HCT116 (cell line): Measurements from ENCODE around the gene AXDND1. TPM values are rescaled to one million over a fixed set of nuclear protein-coding genes. Genes with fewer than 3 reads are reported as not detected.

ENCODE experiments used
- ATAC-seq: fragments of 200-7000 bp; cut with Tn5 transposase; 2 replicates; pipeline ENCODE4 v1.9.1; 2020; ENCODE audit warnings: mild to moderate bottlenecking, moderate library complexity
- BruUV-seq: library from RNA; stranded (reverse); fragments of 400-500 nt; replicated peaks from 2 replicates; lab custom pipeline; 2021; lab: Mats Ljungman, UMichigan
- CTCF ChIA-PET: fragments of 300-600 bp; sonication (Branson Sonifier 250); formaldehyde crosslinking; loops from one replicate; lab custom pipeline; 2021; ENCODE audit warnings: antibody characterized with exemption; lab: Charles Lee
- POLR2A ChIA-PET: fragments of 300-600, 350-600 bp; sonication (Branson Sonifier 250); formaldehyde crosslinking; loops from one replicate; lab custom pipeline; 2021; ENCODE audit warnings: antibody characterized with exemption; lab: Charles Lee
- RAD21 ChIA-PET, 2 experiments: fragments of 300-600 bp; sonication (Branson Sonifier 250); formaldehyde crosslinking; loops; one replicate each; lab custom pipeline; 2023; ENCODE audit warnings: low total read pairs in 2 of 2; ENCODE audit not compliant: uncharacterized antibody in 2 of 2, unreplicated experiment in 2 of 2, low non-redundant PET in 1 of 2; lab: Charles Lee
- DNase-seq: peaks from one replicate; pipeline ENCODE4 v3.0.0-alpha.2; 2010; ENCODE audit warnings: low read depth, low spot score
- H2AFZ ChIP-seq: fragments of 200-600 bp; shearing (Covaris generic), sonication (generic); 2 replicates; pipeline ENCODE4 v1.6.1; 2017; ENCODE audit warnings: low read depth, mixed run types, mixed read lengths, antibody characterized with exemption, low read length; ENCODE audit not compliant: poor library complexity, severe bottlenecking
- H3K27ac ChIP-seq: 2 replicates; pipeline ENCODE4 v1.5.1; 2012; ENCODE audit warnings: low read depth, low read length
- H3K27me3 ChIP-seq: fragments of 200-600 bp; sonication (generic); 2 replicates; pipeline ENCODE4 v1.6.1; 2016; ENCODE audit warnings: mixed run types, low read length, mixed read lengths; ENCODE audit not compliant: insufficient read depth
- H3K36me3 ChIP-seq, 2 experiments: fragments of 200-500 bp in 1 of 2; fragments of 200-600 bp in 1 of 2; sonication (Bioruptor generic) in 1 of 2; sonication (generic) in 1 of 2; 2 replicates each; pipeline versions ENCODE4 v1.5.1 to v1.6.1; 2014 to 2016; ENCODE audit warnings: low read length in 2 of 2, inconsistent platforms in 1 of 2, mixed read lengths in 1 of 2, mixed run types in 1 of 2; ENCODE audit not compliant: insufficient read depth in 2 of 2, control insufficient read depth in 1 of 2
- H3K4me1 ChIP-seq, 2 experiments: fragments of 200-600 bp in 1 of 2; sonication (generic) in 1 of 2; 2 replicates each; pipeline versions ENCODE4 v1.5.1 to v1.6.1; 2012 to 2017; ENCODE audit warnings: low read length in 2 of 2, inconsistent platforms in 1 of 2, mild to moderate bottlenecking in 1 of 2, mixed read lengths in 1 of 2, mixed run types in 1 of 2, moderate library complexity in 1 of 2; ENCODE audit not compliant: insufficient read depth in 2 of 2, control insufficient read depth in 1 of 2
- H3K4me2 ChIP-seq: fragments of 200-600 bp; sonication (generic); 2 replicates; pipeline ENCODE4 v1.6.1; 2017; ENCODE audit warnings: mixed run types, low read length, mixed read lengths
- H3K4me3 ChIP-seq, 2 experiments: fragments of 200-600 bp in 1 of 2; sonication (generic) in 1 of 2; replicated peaks in 1 of 2; 2 replicates each; pipeline ENCODE4 v1.5.1; 2011 to 2016; ENCODE audit warnings: low read length in 2 of 2, control low read depth in 1 of 2, low read depth in 1 of 2, mild to moderate bottlenecking in 1 of 2, mixed read lengths in 1 of 2, mixed run types in 1 of 2
- H3K79me2 ChIP-seq: fragments of 200-600 bp; sonication (generic); 2 replicates; pipeline ENCODE4 v1.6.1; 2017; ENCODE audit warnings: mild to moderate bottlenecking, mixed run types, low read length, moderate library complexity, mixed read lengths; ENCODE audit not compliant: insufficient read depth
- H3K9ac ChIP-seq: fragments of 200-600 bp; sonication (generic); 2 replicates; pipeline ENCODE4 v1.6.1; 2016; ENCODE audit warnings: low read length, mixed read lengths
- H3K9me2 ChIP-seq: fragments of 200-600 bp; sonication (generic), shearing (Covaris generic); 2 replicates; pipeline ENCODE4 v1.6.1; 2017; ENCODE audit warnings: mixed run types, mild to moderate bottlenecking, moderate library complexity; ENCODE audit not compliant: insufficient read depth
- H3K9me3 ChIP-seq, 2 experiments: fragments of 200-500 bp in 1 of 2; fragments of 200-600 bp in 1 of 2; sonication (Bioruptor generic) in 1 of 2; sonication (generic) in 1 of 2; 2 replicates each; pipeline ENCODE4 v1.6.1; 2014 to 2017; ENCODE audit warnings: low read length in 2 of 2, mixed read lengths in 2 of 2, inconsistent platforms in 1 of 2, low read depth in 1 of 2, mild to moderate bottlenecking in 1 of 2, mixed run types in 1 of 2, moderate library complexity in 1 of 2; ENCODE audit not compliant: control insufficient read depth in 1 of 2, insufficient read depth in 1 of 2
- H4K20me1 ChIP-seq: fragments of 200-600 bp; sonication (generic), shearing (Covaris generic); 2 replicates; pipeline ENCODE4 v1.6.1; 2017; ENCODE audit warnings: mixed run types, mild to moderate bottlenecking, moderate library complexity; ENCODE audit not compliant: insufficient read depth
- CBX3 ChIP-seq: IDR thresholded peaks from 2 replicates; pipeline ENCODE4 v1.6.1; 2012; ENCODE audit warnings: low read depth
- CEBPB ChIP-seq: IDR thresholded peaks from 2 replicates; pipeline ENCODE4 v1.6.1; 2012; ENCODE audit warnings: low read depth
- EZH2 ChIP-seq: fragments of 200-600 bp; sonication (generic); IDR thresholded peaks from 2 replicates; pipeline ENCODE4 v1.6.1; 2017; ENCODE audit warnings: antibody characterized with exemption, mixed run types
- FOSL1 ChIP-seq: IDR thresholded peaks from 2 replicates; pipeline ENCODE4 v1.6.1; 2012; ENCODE audit warnings: low read depth
- JUND ChIP-seq: IDR thresholded peaks from 2 replicates; pipeline ENCODE4 v1.6.1; 2012
- POLR2AphosphoS5 ChIP-seq: IDR thresholded peaks from 2 replicates; pipeline ENCODE4 v1.6.1; 2011; ENCODE audit warnings: mild to moderate bottlenecking, low read depth, low read length, moderate library complexity
- RAD21 ChIP-seq: IDR thresholded peaks from 2 replicates; pipeline ENCODE4 v1.6.1; 2012; ENCODE audit warnings: low read depth, mild to moderate bottlenecking
- SIN3A ChIP-seq: IDR thresholded peaks from 2 replicates; pipeline ENCODE4 v1.6.1; 2012; ENCODE audit warnings: low read depth
- SP1 ChIP-seq: IDR thresholded peaks from 2 replicates; pipeline ENCODE4 v1.6.1; 2012; ENCODE audit warnings: low read depth
- YY1 ChIP-seq: IDR thresholded peaks from 2 replicates; pipeline ENCODE4 v1.6.1; 2011; ENCODE audit warnings: low read length, low read depth, moderate library complexity, mild to moderate bottlenecking; ENCODE audit not compliant: insufficient replicate concordance; ENCODE audit errors: extremely low read depth
- ZFX ChIP-seq: fragments of 450-650 bp; IDR thresholded peaks from 2 replicates; pipeline ENCODE4 v1.6.1; 2017
- intact Hi-C: fragments of 100-400 bp; cut with micrococcal nuclease; formaldehyde crosslinking; loops from 2 replicates; pipeline ENCODE4 v1.10.0; 2022
- total RNA-seq: library from RNA; stranded (reverse); gene quantifications from one replicate; pipeline ENCODE4 v1.2.1, GENCODE V29; 2021; ENCODE audit not compliant: unreplicated experiment
- TF ChIP-seq, protein P1 (sequence below): IDR thresholded peaks from 2 replicates; pipeline ENCODE4 v1.6.1; 2012; ENCODE audit warnings: low read depth

AXDND1 gene
- total RNA-seq, 1 experiment from 2014 or later: 2.3 TPM

DNA sequence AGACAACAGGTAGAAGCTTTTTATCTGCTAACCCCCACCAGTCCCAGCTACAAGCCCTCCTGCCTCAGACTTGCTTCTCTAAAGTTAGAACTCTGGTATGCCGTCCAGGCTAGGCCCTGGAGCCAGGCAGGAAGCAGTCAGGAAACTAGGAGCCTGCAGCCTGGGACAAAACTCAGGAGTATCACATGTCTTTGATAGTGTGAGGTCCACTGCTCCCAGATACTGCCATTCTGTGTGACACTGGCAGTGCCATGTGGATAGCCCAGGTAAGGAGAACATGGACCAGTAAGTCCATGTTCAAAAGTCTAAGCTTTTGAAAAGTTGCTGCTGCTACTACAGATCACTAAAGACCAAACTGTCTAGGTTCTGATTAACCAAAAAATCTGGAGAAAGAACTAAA is 164.6 kb downstream of the AXDND1 start:
- intact Hi-C loops: no loop called here
- H3K27ac ChIP-seq: no peak overlapping the region

More for the DNA sequence above, 164.6 kb downstream of the AXDND1 start:
- DNase-seq: no peak
- no peaks in the 10 kb centered on the region for H3K36me3 ChIP-seq
- no peak for ATAC-seq
- H3K4me2 ChIP-seq: no peak overlapping the region
- no peak for TF ChIP-seq RAD21
- TF ChIP-seq FOSL1: no peak
- no peak for TF ChIP-seq SIN3A
- no peak for TF ChIP-seq JUND
- no peak for TF ChIP-seq CEBPB
- no peak for TF ChIP-seq SP1
- TF ChIP-seq POLR2AphosphoS5: no peak
- TF ChIP-seq, protein P1, sequence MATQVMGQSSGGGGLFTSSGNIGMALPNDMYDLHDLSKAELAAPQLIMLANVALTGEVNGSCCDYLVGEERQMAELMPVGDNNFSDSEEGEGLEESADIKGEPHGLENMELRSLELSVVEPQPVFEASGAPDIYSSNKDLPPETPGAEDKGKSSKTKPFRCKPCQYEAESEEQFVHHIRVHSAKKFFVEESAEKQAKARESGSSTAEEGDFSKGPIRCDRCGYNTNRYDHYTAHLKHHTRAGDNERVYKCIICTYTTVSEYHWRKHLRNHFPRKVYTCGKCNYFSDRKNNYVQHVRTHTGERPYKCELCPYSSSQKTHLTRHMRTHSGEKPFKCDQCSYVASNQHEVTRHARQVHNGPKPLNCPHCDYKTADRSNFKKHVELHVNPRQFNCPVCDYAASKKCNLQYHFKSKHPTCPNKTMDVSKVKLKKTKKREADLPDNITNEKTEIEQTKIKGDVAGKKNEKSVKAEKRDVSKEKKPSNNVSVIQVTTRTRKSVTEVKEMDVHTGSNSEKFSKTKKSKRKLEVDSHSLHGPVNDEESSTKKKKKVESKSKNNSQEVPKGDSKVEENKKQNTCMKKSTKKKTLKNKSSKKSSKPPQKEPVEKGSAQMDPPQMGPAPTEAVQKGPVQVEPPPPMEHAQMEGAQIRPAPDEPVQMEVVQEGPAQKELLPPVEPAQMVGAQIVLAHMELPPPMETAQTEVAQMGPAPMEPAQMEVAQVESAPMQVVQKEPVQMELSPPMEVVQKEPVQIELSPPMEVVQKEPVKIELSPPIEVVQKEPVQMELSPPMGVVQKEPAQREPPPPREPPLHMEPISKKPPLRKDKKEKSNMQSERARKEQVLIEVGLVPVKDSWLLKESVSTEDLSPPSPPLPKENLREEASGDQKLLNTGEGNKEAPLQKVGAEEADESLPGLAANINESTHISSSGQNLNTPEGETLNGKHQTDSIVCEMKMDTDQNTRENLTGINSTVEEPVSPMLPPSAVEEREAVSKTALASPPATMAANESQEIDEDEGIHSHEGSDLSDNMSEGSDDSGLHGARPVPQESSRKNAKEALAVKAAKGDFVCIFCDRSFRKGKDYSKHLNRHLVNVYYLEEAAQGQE: no peak
- no peak for TF ChIP-seq YY1
- TF ChIP-seq CBX3: no peak
- TF ChIP-seq EZH2: no peak
- TF ChIP-seq ZFX: no peak
- H3K9me2 ChIP-seq: no peaks in the 10 kb centered on the region
- ChIA-PET RAD21 (no interaction called here), POLR2A (no interaction called here), CTCF (no interaction called here)
- H3K79me2 ChIP-seq: no peaks in the 10 kb centered on the region
- H3K4me1 ChIP-seq: no peaks in the 10 kb centered on the region
- H4K20me1 ChIP-seq: no peaks in the 10 kb centered on the region
- H3K9me3 ChIP-seq: no peaks in the 10 kb centered on the region
- H3K4me3 ChIP-seq: no peak overlapping the region
- BruUV-seq: no TSS peak
- H3K27me3 ChIP-seq: no peaks in the 10 kb centered on the region
- no peak overlapping the region for H2AFZ ChIP-seq
- no peak overlapping the region for H3K9ac ChIP-seq
